GM21786 (cell line): Measurements from ENCODE around the gene GALK1.
"Not testable (repeated sequence)": the region's sequence is repeated elsewhere in the genome, so short reads cannot be mapped to it uniquely, and the experiment has no call there.

Experiments
- ATAC-seq: cut with Tn5 transposase; IDR thresholded peaks from one replicate; pipeline ENCODE4 v1.9.1; 2021; ENCODE audit not compliant: unreplicated experiment

The GALK1 gene

GRCh38 chr17:75764711-75765421 is at the start of gene GALK1:
Gene GALK1, minus strand, starts transcription at chr17:75765192. Its CDS starts 56 bp downstream, at chr17:75765136.
- ATAC-seq = peak; percentile 72

GRCh38 chr17:75814021-75814395 is 49.0 kb upstream of the GALK1 start:
- ATAC-seq = no peak

GRCh38 chr17:75813081-75814020 is 48.4 kb upstream of the GALK1 start:
- no peak for ATAC-seq

- no peak for ATAC-seq
Measured at GRCh38 chr17:75812096-75813013, 47.4 kb upstream of the GALK1 start.

- ATAC-seq = no peak
Measured at GRCh38 chr17:75811174-75811573, 46.2 kb upstream of the GALK1 start.

GRCh38 chr17:75810756-75811155 is 45.8 kb upstream of the GALK1 start:
- ATAC-seq = not testable (repeated sequence)

GRCh38 chr17:75810216-75810615 is 45.2 kb upstream of the GALK1 start:
- ATAC-seq = no peak

- no peak for ATAC-seq
Measured at GRCh38 chr17:75809631-75810111, 44.7 kb upstream of the GALK1 start.

GRCh38 chr17:75808905-75809621 is 44.1 kb upstream of the GALK1 start:
- ATAC-seq = peak; percentile 73

- no peak for ATAC-seq
Measured at GRCh38 chr17:75808549-75808904, 43.5 kb upstream of the GALK1 start.

GRCh38 chr17:75807861-75808260 is 42.9 kb upstream of the GALK1 start:
- ATAC-seq = no peak

- ATAC-seq = no peak
Measured at GRCh38 chr17:75806822-75807500, 42.0 kb upstream of the GALK1 start.

- no peak for ATAC-seq
Measured at GRCh38 chr17:75803883-75804282, 38.9 kb upstream of the GALK1 start.

- ATAC-seq = no peak
Measured at GRCh38 chr17:75799402-75799801, 34.4 kb upstream of the GALK1 start.

- no peak for ATAC-seq
Measured at GRCh38 chr17:75795820-75796607, 31.0 kb upstream of the GALK1 start.

- no peak for ATAC-seq
Measured at GRCh38 chr17:75793460-75793859, 28.5 kb upstream of the GALK1 start.

GRCh38 chr17:75791254-75791653 is 26.3 kb upstream of the GALK1 start:
- no peak for ATAC-seq

- peak; percentile 43 for ATAC-seq
Measured at GRCh38 chr17:75785016-75785890, 20.3 kb upstream of the GALK1 start.
